ENCODE results near the gene ERVK3-1.

DNA sequence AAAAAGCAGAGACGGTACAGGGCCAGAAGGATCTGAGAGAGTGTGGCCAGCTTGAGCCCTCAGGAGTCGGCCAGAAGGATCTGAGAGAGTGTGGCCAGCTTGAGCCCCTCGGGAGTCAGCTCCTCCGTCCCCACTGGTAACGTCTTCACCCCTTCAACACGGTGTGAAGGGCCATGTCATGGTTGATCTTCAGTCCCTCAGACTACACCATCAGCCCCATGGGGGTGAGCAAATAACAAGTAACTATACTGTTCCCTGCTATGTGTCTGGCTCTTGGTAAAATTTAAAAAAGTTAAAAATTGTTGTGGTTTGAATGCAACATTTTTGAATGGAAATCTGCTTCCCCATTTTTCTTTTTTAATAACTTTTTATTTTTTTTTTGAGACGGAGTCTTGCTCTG lies 28.0 kb upstream of the ERVK3-1 start:
- no peak for TF ChIP-seq CTCF (IDR thresholded peaks at IDR 0.05; ENCODE audit: insufficient read depth, low read depth, low read length)
- no peak for TF ChIP-seq EZH2 (IDR thresholded peaks at IDR 0.05; ENCODE audit: insufficient read depth, low read length)

Data from astrocyte (in vitro differentiated cells and primary cell).